NCI-H1092 treated with DMSO at 0.1 percent for 48 hours (cell line): ENCODE data around the gene ARSI.
A peak's percentile ranks its signal among the peaks of the same experiment; 100 is the strongest.
"Not testable (repeated sequence)": the region's sequence is repeated elsewhere in the genome, so short reads cannot be mapped to it uniquely, and the experiment has no call there.

Source experiments
- DNase-seq: peaks from one replicate; lab custom pipeline; 2025; lab: John Stamatoyannopoulos, UW

Gene ARSI

DNA sequence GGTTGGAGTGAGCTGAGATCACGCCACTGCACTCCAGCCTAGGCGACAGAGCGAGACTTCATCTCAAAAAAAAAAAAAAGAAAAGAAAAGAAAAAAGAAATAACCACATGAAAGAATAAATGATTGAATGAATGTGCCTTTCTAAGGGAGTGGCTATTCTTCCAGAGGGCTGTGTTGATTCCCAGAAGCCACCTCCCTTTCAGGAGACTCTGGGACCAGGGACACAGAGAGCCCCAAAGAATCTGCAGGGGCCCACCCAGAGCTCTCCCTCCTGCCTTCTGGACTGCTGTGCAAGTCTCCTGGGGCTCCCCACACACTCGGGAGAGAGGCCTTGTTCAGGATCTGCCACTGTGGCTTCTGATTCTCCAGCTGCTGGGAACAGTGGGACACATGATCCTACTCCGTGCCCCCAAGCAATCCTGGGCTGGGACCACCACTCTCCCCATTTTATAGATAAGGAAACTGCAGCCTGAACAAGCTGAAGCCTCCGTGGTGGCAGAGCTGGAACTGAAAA, 36.8 kb downstream of the ARSI start:
- DNase-seq, result no peak

DNA sequence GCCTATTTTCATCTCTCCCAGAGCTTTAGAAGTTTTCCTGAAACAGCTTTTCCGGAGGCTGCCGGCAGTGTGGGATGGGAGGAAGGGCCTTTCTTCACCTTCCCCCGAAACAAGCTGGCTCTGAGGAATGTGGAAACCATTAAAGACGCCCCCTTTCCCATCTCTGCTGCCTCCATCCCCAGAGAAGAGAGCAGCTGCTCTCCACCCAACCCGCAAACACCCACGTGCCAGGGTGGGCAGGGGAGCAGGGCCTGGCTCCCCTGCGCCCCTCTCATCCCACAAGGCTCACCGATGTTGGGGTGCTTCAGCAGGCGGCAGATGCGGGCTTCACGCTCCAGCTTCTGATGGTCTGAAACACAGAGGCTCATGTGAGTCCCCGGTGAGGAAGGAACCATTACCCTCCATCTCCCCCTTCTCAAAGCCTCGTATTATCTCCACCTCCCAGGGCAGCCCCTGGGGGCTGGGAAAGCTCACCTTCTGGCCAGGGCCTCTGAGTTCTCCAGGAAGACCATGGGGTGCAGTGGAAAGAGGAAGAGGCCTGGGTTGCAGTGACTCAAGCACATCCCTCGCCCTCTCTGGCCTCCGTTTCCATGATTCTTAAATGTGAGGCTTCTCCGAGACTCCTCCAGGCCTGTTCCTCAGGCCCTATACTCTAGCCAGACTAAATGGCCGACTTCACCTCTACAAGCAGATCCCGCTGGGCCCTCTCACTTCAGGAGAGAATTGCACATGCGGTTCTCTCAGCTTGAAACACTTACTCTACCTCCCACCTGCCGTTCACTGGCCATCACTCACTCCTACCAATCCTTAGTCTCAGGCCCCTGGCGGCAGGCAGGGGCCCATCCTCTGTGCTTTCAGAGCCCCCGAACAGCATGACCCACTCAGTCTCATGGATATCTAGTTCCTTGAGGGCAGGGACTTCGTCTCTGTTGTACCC, 37.8 kb downstream of the ARSI start:
- no peak for DNase-seq

DNA sequence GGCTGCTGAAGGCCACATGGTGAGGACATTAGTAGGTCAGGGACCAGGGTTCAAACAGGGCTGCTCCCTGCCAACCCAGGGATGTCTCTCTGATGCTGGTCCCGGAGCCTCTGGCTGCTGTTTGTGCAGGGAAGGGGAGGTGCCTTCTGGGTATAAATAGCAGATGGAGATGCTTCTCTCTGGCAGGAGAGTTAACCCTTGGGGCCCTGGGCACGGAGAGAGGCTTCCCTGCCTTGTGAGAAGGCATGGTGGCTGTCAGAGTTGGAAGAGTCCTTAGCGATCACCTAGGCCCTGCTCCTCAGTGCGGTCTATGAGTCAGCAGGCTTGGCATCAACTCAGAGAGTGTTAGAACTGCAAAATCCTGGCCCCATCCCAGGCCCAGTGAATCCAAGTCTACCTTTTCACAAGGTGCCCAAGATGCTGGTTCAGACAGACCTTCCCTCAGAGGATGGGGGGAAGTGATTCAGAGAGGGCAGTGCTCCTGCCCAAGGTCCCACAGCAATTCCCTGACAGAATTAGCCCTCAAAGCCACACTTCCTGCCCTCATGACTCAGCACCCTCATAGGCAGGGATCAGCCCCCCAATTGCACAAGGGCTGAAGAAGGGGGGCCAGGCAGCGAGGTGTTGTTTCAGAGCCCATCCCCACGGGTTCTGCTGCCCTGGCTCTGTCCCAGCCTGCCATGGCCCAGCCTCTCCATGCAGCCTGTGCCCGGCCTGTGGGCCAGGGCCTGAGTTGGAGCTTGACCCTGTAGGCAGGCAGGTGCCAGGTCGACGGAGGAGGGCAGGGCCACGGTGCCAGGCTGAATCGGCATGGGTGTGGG, 38.7 kb downstream of the ARSI start:
- no peak for DNase-seq

DNA sequence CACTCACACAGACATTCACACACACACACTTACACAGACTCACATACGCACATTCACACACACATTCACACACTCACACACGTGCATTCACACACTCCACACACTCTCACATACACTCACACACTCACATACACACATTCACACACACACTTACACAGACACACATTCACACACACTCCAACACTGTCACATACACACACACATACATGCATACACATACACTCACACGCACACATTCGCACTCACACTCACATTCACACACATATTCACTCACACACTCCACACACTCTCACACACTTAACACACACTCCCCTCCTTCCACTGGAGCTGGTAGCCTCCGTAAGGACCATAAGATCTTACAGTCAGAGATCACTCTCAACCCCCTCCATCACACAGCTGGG, 39.3 kb downstream of the ARSI start:
- DNase-seq, result no peak

DNA sequence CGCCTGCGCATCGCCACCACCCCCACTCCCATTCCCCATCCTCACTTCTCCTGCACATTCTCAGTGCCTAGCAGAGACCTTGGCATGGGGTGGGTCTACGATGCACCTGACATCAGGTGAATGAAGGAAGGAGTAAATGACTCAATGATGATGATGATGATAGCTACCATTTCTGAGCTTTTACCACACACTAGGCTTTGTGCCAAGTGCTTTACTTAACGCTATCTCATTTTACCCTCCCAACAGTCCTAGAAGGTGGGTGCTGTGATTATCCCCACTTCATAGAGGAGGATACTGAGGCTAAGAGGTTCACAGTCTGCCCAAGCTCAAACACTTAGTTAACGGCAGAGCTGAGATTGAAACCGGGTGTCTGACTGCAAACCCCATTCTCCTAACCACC, 40.2 kb downstream of the ARSI start:
- DNase-seq, result no peak

DNA sequence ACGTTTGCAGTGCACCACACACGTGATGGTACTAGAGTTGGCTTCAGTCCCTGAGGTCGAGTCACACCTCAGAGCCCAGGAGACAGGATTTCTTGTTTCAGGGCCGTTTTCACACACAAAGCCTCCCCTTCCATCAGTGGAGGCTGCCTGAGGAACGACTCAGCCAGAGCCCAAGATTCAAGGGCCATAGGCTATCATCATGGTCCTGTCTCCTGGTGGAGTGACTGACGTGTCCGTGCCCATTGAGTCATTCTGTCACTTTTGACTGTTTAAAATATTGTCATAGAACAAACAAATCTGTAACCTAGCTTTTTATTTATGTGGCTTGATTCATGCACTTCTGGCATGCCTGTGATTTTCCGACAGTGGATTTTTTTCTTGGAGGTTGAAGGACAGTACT, 41.5 kb downstream of the ARSI start:
- DNase-seq, result no peak

DNA sequence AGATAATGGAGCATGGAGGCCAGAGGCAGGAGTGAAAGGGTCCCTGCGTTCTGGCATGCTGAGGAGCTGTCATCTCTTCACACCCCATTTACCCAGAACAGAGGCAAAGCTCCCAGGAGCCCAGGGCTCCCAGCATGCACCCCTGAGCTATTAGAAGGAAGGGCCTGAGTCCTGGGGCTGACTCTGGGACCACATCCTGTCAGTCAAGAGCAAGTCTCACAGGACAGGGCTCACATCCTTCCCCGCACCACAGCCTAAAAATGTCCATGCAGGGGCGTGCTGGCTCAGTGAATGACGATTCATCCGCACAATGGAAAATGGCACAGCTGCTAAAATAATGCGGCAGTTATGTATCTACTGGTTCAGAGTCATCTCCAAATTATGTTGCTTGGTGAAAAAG, 44.6 kb downstream of the ARSI start:
- no peak for DNase-seq

DNA sequence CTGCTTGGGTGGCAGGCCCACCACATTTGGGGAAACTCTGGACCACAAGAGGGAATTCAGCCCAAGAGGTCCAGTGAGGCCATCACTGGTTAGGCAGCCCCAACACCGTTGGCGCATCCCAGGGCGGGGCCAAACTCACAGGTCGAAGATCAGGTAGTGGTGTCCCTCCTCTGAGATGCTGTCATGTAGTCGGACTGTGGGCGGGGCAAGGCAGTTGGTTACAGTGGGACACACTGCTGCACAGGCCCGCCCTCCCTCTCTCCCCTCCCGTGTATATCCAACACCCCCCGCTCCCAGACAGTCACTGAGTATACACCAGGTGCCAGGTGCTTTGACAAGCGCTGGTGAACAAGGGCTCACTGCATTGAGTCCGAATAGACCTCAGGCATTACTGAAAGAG, 45.3 kb downstream of the ARSI start:
- DNase-seq, result no peak

DNA sequence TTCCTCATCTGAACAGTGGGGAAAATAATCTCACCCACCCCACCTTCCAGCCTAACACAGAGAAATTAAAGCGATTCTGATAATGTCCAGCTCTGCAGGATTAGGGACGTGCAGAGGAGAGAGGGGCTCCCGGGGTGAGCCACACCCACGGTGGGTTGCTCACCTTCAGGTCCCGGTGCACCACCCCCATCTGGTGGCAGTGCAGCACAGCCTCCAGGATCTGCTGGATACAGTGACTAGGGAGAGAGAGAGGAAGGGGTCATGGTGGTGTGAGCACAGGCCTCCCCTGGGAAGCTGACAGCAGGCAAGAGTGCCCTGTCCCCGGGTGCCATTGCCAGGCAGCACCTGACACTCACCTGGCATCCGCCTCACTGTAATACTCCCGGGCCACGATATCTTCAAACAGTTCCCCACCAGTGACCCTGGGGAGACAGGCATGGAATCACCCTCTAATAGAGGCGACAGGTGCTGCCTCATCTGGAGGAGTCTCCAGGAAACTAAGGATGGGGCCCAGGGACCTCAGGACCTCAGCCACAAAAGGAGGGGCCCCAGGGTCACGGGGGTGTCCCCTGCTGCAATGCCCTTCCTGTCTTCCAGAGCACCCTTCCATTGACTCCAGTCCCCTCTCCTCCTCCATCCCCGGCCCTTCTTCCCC, 46.2 kb downstream of the ARSI start:
- no peak for DNase-seq

DNA sequence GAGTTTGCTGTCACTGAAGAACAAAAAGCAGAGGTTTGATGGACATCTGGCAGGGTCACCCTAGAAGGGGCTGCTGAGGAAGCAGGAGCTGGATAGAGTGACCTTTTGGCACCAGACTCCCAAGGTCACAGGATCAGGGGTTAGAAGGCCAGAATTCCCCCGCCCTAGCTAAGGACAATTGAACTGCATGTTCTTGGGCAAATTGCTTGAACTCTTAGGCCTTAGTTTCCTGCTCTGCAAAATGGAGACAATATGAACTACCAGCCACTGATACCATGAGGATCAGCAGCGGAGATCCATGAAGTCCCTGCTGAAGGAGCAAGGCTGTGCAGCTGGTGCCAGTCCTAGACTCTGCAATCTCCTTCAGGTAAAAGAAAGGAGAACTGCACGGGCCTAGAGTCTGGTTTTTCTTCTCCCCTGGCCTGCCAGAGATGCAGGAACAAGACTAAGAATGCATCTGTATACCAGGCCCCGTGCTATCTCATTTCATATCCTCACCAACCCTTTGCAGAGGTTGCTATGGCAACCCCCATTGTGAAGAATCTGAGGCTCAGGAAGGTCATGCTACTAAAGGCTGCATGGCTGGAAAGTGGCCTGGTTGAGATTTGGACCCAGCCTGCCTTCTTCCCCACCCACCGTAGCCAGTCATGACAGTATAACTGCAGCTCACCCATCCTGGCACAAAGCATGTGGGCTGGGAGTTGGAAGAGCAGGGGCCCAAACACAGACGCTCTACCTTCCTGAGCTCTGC, 46.9 kb downstream of the ARSI start:
- DNase-seq, result peak; percentile 22

DNA sequence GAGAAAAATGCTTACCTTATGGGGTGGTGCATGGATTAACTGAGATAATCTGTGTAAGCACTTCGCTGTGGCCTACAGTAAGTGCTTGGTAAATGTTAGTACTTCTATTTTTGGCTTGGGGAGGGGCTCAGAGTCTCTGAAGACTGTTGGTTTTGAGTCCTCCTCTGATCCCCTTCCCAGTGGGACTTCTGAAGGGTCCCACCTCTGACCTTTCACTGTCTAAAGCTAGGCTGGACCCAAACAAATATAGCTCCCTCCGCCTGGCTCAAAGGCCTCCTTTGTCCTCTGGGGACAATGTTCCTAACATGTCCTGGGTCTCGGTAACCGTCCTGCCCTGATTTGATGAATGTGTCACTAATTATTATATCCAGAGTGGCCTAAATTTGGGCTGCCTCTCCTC, 47.9 kb downstream of the ARSI start:
- no peak for DNase-seq

DNA sequence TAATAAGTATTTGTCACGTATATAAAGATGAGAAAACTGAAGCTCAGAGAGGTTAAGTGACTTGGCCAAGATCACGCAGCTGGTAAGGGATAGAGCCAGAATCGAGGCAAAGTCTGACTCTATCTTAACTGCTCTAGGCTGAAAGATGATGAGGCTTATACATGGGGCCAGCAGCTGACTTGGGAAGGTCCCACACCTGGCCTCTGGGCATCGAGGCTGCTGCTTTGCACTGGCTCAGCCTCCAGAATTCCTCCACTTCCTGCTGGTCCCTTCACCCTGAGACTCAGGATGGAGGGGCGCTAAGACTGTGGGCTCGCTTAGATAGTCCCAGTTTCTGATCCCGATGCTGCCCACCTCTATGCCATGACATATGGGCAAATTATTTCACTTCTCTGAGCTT, 48.3 kb downstream of the ARSI start:
- no peak for DNase-seq

DNA sequence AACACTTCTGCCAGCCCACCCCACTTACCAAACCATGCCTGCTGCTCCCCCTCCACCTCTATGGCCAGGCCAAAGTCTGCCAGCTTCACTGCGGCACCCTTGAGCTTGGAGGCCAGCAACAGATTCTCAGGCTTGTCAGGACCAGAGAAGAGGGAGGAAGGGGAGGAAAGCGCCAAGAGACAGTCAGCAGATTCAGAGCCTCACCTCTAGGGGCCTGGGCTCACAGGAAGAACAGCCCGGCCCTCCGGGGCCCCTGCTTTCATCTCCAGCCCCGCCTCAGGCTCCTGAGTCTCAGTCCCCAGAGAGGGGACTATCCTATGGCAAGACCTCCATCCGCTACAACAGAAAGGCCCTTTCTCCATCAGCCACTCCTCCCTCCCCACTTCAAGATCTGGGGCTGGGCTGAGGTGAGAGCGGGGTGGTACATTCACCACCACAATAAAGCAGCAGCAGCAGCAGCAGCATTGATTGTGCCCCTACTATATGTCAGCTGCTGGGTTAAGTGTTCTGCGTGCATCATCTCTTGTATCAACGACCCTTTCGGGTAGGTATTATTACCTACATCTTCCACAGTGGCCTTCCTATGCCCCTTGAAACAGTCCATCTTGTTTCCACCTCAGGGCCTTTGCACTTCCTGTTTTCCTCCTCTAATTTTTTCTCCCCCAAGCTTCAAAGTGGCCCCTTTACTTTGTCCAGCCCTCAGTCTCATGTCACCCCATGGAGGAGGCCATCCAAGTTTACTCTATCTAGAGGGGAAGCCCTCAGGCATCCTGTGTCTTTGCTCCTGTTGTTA, 49.1 kb downstream of the ARSI start:
- DNase-seq, result no peak

DNA sequence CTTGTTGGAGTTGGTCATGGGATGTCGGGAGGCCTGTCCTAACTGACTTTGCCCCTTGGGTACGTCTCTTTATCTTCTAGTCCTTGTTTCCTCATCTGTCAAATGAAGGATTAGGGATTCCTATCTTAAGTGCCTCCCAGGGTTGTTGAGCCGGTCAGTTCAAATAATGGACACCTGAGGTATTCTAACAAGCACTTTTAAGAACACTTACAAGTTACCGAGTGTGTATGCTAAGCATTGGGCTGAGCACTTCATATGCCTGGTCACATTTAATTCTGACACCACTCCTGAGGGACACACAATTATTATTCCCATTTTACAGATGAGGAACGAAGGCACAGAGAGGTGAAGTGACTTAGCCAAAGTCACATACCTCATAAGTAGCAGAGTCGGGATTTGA, 50.2 kb downstream of the ARSI start:
- no peak for DNase-seq

DNA sequence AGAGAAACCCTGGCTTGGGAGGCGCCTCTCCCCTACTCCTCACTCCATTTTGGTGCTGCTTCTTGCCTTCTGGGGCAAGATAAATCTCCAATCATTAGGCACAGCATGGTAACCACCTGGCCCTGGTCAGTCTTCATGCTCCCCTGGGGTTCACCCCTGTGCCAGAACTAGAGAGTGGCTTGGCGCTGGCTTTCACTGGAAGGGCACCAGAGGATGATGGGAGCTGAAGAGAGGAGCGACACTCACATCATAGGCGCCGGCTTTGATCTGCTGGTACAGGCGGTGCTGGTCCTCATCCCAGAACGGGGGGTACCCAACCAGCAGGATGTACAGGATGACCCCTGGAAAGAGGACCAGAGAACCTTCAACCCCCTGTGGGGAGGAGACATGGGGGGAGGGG, 51.2 kb downstream of the ARSI start:
- DNase-seq, result no peak

DNA sequence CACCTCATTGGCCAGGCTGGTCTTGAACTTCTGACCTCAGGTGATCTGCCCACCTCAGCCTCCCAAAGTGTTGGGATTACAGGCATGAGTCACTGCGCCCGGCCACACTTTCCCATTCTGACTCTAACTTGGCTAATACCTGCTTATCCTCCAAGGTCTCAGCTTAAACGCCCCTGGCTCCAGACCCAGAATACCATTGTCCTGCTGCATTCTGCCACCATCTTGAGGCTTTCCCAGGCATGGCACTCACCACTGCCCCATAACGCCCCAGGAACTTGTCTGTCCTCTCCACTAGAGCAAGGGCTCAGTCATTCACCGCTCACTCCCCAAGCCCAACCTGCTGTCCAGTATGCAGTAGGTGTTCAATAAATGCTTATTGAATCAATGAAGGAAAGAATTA, 53.0 kb downstream of the ARSI start:
- DNase-seq, result no peak

DNA sequence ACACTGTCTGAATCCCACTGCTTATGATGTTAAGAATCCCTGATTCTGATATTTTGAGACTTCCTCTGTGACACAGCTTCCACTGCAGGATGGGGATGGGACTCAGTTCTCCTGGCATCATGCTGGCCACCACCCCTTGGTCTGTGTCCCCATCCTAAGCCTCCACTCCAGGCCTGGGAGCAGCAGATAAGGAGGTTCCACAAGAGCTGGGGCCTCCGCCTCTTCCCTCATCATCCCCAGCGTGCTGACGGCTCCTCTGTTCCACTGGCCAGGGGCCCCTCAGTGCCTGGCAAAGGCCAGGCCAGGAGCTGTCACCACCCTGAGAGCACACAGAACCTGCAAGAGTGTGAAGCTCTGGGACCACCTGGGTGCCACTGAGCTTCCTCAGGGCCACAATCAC, 53.8 kb downstream of the ARSI start:
- DNase-seq, result no peak

DNA sequence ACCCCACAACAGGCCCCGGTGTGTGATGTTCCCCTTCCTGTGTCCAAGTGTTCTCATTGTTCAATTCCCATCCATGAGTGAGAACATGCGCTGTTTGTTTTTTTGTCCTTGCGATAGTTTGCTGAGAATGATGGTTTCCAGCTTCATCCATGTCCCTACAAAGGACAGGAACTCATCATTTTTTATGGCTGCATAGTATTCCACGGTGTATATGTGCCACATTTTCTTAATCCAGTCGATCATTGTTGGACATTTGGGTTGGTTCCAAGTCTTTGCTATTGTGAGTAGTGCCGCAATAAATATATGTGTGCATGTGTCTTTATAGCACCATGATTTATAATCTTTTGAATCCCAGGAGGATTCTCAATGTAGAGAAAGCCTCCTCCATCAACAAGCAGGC, 54.2 kb downstream of the ARSI start:
- not testable (repeated sequence) for DNase-seq

DNA sequence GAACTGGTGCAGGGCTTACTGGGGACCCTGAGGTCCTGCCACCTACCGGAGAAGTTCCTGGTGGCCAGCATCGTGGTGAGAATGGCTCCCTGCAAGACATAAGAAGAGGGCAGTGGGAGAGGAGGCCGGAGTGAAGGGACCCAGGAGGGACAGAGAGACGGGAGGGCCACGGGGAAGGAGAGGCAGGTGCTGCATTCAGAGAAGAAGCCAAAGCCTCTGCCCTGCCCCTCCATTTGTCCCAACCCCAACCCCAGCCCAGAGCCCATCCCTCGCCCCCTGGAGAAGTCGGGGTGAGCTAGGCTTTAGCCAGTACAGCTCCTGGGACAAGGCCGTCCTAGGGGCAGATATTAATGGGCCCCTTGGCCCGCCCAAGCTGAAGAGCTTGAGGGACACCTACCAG, 55.0 kb downstream of the ARSI start:
- no peak for DNase-seq

DNA sequence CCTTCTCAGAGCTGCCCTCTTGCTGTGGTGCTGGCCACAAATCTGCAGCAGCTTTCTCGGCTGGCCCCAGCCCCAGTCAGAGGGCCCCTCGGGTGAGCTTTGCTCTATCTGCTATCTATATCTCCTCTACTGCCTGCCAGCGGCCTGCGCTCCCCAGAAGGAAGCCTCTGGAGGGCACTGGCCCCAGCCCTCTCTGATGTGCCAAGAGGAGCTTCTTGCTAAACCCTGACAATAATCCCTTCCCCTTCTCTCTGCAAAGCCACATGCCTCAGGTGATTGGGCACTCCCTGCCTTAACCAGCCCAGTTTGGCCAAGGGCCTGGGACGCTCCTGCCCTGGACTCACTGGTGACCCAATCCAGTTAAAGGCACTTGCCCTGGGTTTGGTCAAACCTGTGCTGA, 55.9 kb downstream of the ARSI start:
- no peak for DNase-seq

DNA sequence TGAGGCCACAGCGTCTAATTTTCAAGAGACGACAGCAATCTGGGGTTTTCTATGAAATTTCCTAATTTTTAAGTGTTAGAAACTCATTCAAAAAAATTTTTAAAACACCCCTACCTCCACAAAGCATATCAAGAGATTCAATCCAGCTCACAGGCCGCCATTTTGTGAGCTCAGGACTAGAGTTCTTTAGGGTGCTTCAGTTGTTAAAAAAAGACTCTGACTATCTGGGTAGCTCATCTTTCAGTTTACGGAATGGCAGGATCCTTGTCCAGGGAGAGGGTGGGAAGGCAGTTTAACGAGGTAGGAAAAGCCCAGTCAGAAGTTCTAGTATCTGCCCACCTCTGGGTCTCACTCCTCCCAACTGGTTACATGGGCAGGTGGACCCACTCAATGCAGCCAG, 56.3 kb downstream of the ARSI start:
- DNase-seq, result no peak
